Measurements from ENCODE around the gene E2F4. TPM values are rescaled to one million over a fixed set of nuclear protein-coding genes. Genes with fewer than 3 reads are reported as not detected.

The E2F4 gene
- total and polyA plus RNA-seq, 2 of the 13 experiments (the other 11 are each of a cell fraction or from before 2014, with no cell fraction given): 84.8 to 91.2 TPM

DNA sequence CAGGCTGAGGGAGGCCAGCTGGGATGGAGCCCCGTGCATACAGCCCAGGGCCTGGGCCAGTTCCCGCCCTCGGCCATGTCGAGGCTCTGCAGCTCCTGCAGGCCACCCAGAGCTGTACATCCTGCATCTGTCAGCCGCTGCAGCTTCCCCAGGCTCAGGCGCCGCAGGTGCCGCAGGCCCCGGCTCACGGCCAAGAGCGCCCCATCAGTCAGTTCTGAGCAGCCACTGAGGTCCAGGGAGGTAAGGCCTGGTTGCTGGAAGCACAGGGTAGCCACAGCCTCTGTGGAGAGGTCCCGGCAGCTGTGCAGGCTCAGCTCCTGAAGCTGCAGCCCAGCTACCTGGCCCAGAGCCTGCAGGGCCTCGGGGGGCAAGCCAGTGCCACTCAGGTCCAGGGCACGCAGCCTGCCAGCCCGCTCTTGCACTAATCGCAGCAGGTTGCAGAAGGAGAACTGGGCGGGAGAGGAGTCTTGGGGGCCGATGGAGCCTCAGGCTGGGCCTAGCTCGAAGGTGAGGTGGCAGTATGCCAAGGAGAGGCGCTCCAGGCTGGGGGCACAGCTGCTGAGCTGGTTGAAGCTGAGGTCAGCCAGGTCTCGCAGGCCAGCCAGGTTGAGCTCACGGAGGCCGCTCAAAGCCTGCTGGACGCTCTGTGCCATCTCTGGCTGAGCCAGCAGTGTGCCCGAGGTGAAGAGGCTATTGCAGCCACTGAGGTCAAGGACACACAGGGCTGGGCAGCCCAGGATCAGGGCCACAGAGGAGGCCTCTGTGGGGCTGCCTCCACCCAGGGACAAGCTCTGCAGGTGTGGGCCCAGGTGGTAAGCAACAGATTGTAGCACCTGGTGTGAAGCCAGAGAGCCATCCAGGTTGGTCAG is 18.3 kb downstream of the E2F4 start (continued):
- TF ChIP-seq, protein P1, sequence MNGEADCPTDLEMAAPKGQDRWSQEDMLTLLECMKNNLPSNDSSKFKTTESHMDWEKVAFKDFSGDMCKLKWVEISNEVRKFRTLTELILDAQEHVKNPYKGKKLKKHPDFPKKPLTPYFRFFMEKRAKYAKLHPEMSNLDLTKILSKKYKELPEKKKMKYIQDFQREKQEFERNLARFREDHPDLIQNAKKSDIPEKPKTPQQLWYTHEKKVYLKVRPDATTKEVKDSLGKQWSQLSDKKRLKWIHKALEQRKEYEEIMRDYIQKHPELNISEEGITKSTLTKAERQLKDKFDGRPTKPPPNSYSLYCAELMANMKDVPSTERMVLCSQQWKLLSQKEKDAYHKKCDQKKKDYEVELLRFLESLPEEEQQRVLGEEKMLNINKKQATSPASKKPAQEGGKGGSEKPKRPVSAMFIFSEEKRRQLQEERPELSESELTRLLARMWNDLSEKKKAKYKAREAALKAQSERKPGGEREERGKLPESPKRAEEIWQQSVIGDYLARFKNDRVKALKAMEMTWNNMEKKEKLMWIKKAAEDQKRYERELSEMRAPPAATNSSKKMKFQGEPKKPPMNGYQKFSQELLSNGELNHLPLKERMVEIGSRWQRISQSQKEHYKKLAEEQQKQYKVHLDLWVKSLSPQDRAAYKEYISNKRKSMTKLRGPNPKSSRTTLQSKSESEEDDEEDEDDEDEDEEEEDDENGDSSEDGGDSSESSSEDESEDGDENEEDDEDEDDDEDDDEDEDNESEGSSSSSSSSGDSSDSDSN (CRISPR knock-in tag; IDR thresholded peaks at IDR 0.05): peak; percentile 86
- TF ChIP-seq, protein P2, sequence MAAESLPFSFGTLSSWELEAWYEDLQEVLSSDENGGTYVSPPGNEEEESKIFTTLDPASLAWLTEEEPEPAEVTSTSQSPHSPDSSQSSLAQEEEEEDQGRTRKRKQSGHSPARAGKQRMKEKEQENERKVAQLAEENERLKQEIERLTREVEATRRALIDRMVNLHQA (CRISPR knock-in tag; IDR thresholded peaks at IDR 0.05): no peak
- TF ChIP-seq ZFP90 (CRISPR knock-in tag; IDR thresholded peaks at IDR 0.05; ENCODE audit: borderline replicate concordance) (no peak), RELA (CRISPR knock-in tag; IDR thresholded peaks at IDR 0.05) (no peak), ZNF292 (CRISPR knock-in tag; IDR thresholded peaks at IDR 0.05; ENCODE audit: borderline replicate concordance, low read depth) (peak; percentile 43; the same call in 1 of the 2 replicates), ZSCAN12 (CRISPR knock-in tag; IDR thresholded peaks at IDR 0.05) (no peak), ZNF850 (CRISPR knock-in tag; conservative IDR thresholded peaks at IDR 0.05) (no peak), DR1 (CRISPR knock-in tag; IDR thresholded peaks at IDR 0.05) (no peak; the same call in 1 of the 2 replicates), ZNF720 (CRISPR knock-in tag; IDR thresholded peaks at IDR 0.05) (no peak), RFX1 (IDR thresholded peaks at IDR 0.05) (no peak), SETDB1 (CRISPR knock-in tag; IDR thresholded peaks at IDR 0.05; ENCODE audit: borderline replicate concordance) (no peak), SIN3A (IDR thresholded peaks at IDR 0.05; ENCODE audit: borderline replicate concordance, low read depth, low read length) (no peak)
- TF ChIP-seq, protein P3, sequence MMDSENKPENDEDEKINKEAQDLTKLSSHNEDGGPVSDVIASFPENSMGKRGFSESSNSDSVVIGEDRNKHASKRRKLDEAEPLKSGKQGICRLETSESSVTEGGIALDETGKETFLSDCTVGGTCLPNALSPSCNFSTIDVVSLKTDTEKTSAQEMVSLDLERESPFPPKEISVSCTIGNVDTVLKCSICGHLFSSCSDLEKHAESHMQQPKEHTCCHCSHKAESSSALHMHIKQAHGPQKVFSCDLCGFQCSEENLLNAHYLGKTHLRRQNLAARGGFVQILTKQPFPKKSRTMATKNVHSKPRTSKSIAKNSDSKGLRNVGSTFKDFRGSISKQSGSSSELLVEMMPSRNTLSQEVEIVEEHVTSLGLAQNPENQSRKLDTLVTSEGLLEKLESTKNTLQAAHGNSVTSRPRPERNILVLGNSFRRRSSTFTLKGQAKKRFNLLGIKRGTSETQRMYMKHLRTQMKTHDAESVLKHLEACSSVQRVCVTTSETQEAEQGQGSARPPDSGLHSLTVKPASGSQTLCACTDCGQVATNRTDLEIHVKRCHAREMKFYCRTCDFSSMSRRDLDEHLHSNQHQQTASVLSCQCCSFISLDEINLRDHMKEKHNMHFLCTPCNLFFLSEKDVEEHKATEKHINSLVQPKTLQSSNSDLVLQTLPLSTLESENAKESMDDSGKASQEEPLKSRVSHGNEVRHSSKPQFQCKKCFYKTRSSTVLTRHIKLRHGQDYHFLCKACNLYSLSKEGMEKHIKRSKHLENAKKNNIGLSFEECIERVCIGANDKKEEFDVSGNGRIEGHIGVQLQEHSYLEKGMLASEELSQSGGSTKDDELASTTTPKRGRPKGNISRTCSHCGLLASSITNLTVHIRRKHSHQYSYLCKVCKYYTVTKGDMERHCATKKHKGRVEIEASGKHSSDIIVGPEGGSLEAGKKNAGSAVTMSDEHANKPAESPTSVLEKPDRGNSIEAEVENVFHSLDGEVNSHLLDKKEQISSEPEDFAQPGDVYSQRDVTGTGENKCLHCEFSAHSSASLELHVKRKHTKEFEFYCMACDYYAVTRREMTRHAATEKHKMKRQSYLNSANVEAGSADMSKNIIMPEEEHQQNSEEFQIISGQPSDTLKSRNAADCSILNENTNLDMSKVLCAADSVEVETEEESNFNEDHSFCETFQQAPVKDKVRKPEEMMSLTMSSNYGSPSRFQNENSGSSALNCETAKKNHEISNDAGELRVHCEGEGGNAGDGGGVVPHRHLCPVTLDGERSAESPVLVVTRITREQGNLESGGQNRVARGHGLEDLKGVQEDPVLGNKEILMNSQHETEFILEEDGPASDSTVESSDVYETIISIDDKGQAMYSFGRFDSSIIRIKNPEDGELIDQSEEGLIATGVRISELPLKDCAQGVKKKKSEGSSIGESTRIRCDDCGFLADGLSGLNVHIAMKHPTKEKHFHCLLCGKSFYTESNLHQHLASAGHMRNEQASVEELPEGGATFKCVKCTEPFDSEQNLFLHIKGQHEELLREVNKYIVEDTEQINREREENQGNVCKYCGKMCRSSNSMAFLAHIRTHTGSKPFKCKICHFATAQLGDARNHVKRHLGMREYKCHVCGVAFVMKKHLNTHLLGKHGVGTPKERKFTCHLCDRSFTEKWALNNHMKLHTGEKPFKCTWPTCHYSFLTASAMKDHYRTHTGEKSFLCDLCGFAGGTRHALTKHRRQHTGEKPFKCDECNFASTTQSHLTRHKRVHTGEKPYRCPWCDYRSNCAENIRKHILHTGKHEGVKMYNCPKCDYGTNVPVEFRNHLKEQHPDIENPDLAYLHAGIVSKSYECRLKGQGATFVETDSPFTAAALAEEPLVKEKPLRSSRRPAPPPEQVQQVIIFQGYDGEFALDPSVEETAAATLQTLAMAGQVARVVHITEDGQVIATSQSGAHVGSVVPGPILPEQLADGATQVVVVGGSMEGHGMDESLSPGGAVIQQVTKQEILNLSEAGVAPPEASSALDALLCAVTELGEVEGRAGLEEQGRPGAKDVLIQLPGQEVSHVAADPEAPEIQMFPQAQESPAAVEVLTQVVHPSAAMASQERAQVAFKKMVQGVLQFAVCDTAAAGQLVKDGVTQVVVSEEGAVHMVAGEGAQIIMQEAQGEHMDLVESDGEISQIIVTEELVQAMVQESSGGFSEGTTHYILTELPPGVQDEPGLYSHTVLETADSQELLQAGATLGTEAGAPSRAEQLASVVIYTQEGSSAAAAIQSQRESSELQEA (CRISPR knock-in tag; IDR thresholded peaks at IDR 0.05; ENCODE audit: not compliant biosample characterization): no peak
- TF ChIP-seq, protein P4, sequence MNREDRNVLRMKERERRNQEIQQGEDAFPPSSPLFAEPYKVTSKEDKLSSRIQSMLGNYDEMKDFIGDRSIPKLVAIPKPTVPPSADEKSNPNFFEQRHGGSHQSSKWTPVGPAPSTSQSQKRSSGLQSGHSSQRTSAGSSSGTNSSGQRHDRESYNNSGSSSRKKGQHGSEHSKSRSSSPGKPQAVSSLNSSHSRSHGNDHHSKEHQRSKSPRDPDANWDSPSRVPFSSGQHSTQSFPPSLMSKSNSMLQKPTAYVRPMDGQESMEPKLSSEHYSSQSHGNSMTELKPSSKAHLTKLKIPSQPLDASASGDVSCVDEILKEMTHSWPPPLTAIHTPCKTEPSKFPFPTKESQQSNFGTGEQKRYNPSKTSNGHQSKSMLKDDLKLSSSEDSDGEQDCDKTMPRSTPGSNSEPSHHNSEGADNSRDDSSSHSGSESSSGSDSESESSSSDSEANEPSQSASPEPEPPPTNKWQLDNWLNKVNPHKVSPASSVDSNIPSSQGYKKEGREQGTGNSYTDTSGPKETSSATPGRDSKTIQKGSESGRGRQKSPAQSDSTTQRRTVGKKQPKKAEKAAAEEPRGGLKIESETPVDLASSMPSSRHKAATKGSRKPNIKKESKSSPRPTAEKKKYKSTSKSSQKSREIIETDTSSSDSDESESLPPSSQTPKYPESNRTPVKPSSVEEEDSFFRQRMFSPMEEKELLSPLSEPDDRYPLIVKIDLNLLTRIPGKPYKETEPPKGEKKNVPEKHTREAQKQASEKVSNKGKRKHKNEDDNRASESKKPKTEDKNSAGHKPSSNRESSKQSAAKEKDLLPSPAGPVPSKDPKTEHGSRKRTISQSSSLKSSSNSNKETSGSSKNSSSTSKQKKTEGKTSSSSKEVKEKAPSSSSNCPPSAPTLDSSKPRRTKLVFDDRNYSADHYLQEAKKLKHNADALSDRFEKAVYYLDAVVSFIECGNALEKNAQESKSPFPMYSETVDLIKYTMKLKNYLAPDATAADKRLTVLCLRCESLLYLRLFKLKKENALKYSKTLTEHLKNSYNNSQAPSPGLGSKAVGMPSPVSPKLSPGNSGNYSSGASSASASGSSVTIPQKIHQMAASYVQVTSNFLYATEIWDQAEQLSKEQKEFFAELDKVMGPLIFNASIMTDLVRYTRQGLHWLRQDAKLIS (CRISPR knock-in tag; IDR thresholded peaks at IDR 0.05): no peak
